ENCODE results near the gene ZPR1.
A peak's percentile ranks its signal among the peaks of the same experiment; 100 is the strongest.

ZPR1 gene

GRCh38 chr11:116772443-116773202, 15.2 kb downstream of the ZPR1 start, which contains the start of gene BUD13 (continued):
- TF ChIP-seq ZNF169 (tag by site-specific recombination; IDR thresholded peaks at IDR 0.05) (no peak), ZNF391 (tag by site-specific recombination; IDR thresholded peaks at IDR 0.05; ENCODE audit: borderline replicate concordance, low read depth) (no peak), KLF1 (tag by site-specific recombination; IDR thresholded peaks at IDR 0.05) (peak; percentile 70; the same call in 1 of the 2 replicates), ZNF221 (tag by site-specific recombination; IDR thresholded peaks at IDR 0.05; ENCODE audit: borderline replicate concordance) (no peak), MYNN (tag by site-specific recombination; IDR thresholded peaks at IDR 0.05; ENCODE audit: borderline replicate concordance) (no peak), SETDB1 (IDR thresholded peaks at IDR 0.05; ENCODE audit: insufficient read length, low read length) (no peak), ZSCAN4 (tag by site-specific recombination; IDR thresholded peaks at IDR 0.05) (no peak), ZNF501 (tag by site-specific recombination; IDR thresholded peaks at IDR 0.05) (peak; percentile 96), ZNF223 (tag by site-specific recombination; IDR thresholded peaks at IDR 0.05) (no peak), ZNF768 (tag by site-specific recombination; IDR thresholded peaks at IDR 0.05) (no peak), PRDM1 (tag by site-specific recombination; IDR thresholded peaks at IDR 0.05) (no peak), ZFP3 (tag by site-specific recombination; IDR thresholded peaks at IDR 0.05; ENCODE audit: low read depth) (no peak), ZNF138 (tag by site-specific recombination; IDR thresholded peaks at IDR 0.05; ENCODE audit: borderline replicate concordance) (no peak), ZNF596 (tag by site-specific recombination; IDR thresholded peaks at IDR 0.05) (no peak), KLF9 (tag by site-specific recombination; IDR thresholded peaks at IDR 0.05; ENCODE audit: low read depth) (peak; percentile 69), YY2 (tag by site-specific recombination; IDR thresholded peaks at IDR 0.05) (peak; percentile 91), FEZF1 (tag by site-specific recombination; IDR thresholded peaks at IDR 0.05) (no peak), ZFP41 (tag by site-specific recombination; IDR thresholded peaks at IDR 0.05; ENCODE audit: borderline replicate concordance) (no peak), ZNF26 (tag by site-specific recombination; IDR thresholded peaks at IDR 0.05) (no peak), ZNF830 (tag by site-specific recombination; IDR thresholded peaks at IDR 0.05; ENCODE audit: low read depth) (no peak), SP3 (tag by site-specific recombination; IDR thresholded peaks at IDR 0.05) (peak; percentile 89), ZNF549 (tag by site-specific recombination; IDR thresholded peaks at IDR 0.05) (no peak), ZNF302 (tag by site-specific recombination; IDR thresholded peaks at IDR 0.05; ENCODE audit: low read depth) (no peak), ZNF214 (tag by site-specific recombination; IDR thresholded peaks at IDR 0.05; ENCODE audit: borderline replicate concordance) (no peak), ZNF561 (tag by site-specific recombination; IDR thresholded peaks at IDR 0.05; ENCODE audit: borderline replicate concordance) (0 out of 2 replicates have a peak, but pooled peaks have one; percentile 33), ZBTB17 (tag by site-specific recombination; IDR thresholded peaks at IDR 0.05) (0 out of 2 replicates have a peak, but pooled peaks have one; percentile 41), ZNF280C (tag by site-specific recombination; IDR thresholded peaks at IDR 0.05) (no peak), ZNF776 (tag by site-specific recombination; IDR thresholded peaks at IDR 0.05; ENCODE audit: borderline replicate concordance) (no peak), ZNF664 (tag by site-specific recombination; IDR thresholded peaks at IDR 0.05) (no peak), ZNF843 (tag by site-specific recombination; IDR thresholded peaks at IDR 0.05) (no peak), ZBTB10 (tag by site-specific recombination; IDR thresholded peaks at IDR 0.05) (0 out of 2 replicates have a peak, but pooled peaks have one; percentile 25), ZFP37 (tag by site-specific recombination; IDR thresholded peaks at IDR 0.05) (peak; percentile 70; the same call in 1 of the 2 replicates), ZNF585B (tag by site-specific recombination; IDR thresholded peaks at IDR 0.05) (no peak), ZNF48 (tag by site-specific recombination; IDR thresholded peaks at IDR 0.05) (no peak)
